H9 (cell line): ENCODE results near the gene UBE4B. TPM values are rescaled to one million over a fixed set of nuclear protein-coding genes. Genes with fewer than 3 reads are reported as not detected.

Source experiments
- DNase-seq: peaks from one replicate; pipeline ENCODE4 v3.0.0-alpha.2; 2017
- H2AFZ ChIP-seq: one replicate; pipeline ENCODE4 v1.6.1; 2013; ENCODE audit warnings: mild to moderate bottlenecking, low read length, control low read depth, moderate library complexity
- H2AK5ac ChIP-seq: 2 replicates; pipeline ENCODE4 v1.6.1; 2013; ENCODE audit warnings: low read length, control low read depth, mixed read lengths; ENCODE audit not compliant: insufficient read length
- H2BK120ac ChIP-seq: one replicate; pipeline ENCODE4 v1.6.1; 2013; ENCODE audit warnings: low read depth, mild to moderate bottlenecking, low read length, control low read depth, inconsistent platforms; ENCODE audit not compliant: poor library complexity, severe bottlenecking
- H2BK12ac ChIP-seq: 2 replicates; pipeline ENCODE4 v1.6.1; 2013; ENCODE audit warnings: low read length, control low read depth, mixed read lengths, low read depth; ENCODE audit not compliant: insufficient read length
- H2BK15ac ChIP-seq: 2 replicates; pipeline ENCODE4 v1.6.1; 2013; ENCODE audit warnings: low read depth, low read length, control low read depth
- H2BK20ac ChIP-seq: one replicate; pipeline ENCODE4 v1.6.1; 2013; ENCODE audit warnings: low read depth, mild to moderate bottlenecking, low read length, control low read depth, inconsistent platforms; ENCODE audit not compliant: poor library complexity, severe bottlenecking
- H2BK5ac ChIP-seq: 2 replicates; pipeline ENCODE4 v1.6.1; 2013; ENCODE audit warnings: low read length, control low read depth, mixed read lengths; ENCODE audit not compliant: insufficient read length
- H3K14ac ChIP-seq: 2 replicates; pipeline ENCODE4 v1.6.1; 2013; ENCODE audit warnings: low read length, control low read depth; ENCODE audit not compliant: insufficient read depth
- H3K18ac ChIP-seq: 2 replicates; pipeline ENCODE4 v1.6.1; 2013; ENCODE audit warnings: low read depth, mild to moderate bottlenecking, mixed read lengths, low read length, control low read depth; ENCODE audit not compliant: insufficient read length
- H3K23ac ChIP-seq: 2 replicates; pipeline ENCODE4 v1.6.1; 2013; ENCODE audit warnings: low read length, control low read depth, mixed read lengths, low read depth; ENCODE audit not compliant: insufficient read length
- H3K23me2 ChIP-seq: 2 replicates; pipeline ENCODE4 v1.6.1; 2013; ENCODE audit warnings: low read depth, mild to moderate bottlenecking, mixed read lengths, low read length, control low read depth; ENCODE audit not compliant: insufficient read length, poor library complexity, severe bottlenecking
- H3K27ac ChIP-seq: 2 replicates; pipeline ENCODE4 v1.5.1; 2013; ENCODE audit warnings: low read length, control low read depth, mixed read lengths, low read depth; ENCODE audit not compliant: insufficient read length
- H3K27me3 ChIP-seq: 2 replicates; pipeline ENCODE4 v1.6.1; 2013; ENCODE audit warnings: low read length, control low read depth, inconsistent platforms; ENCODE audit not compliant: insufficient read depth
- H3K4ac ChIP-seq: 2 replicates; pipeline ENCODE4 v1.6.1; 2013; ENCODE audit warnings: low read depth, mild to moderate bottlenecking, control low read depth, inconsistent platforms, low read length, moderate library complexity
- H3K4me1 ChIP-seq: 2 replicates; pipeline ENCODE4 v1.6.1; 2013; ENCODE audit warnings: low read length, control low read depth, inconsistent platforms; ENCODE audit not compliant: insufficient read depth
- H3K4me2 ChIP-seq: 2 replicates; pipeline ENCODE4 v1.6.1; 2013; ENCODE audit warnings: low read length, control low read depth, mixed read lengths; ENCODE audit not compliant: insufficient read length, insufficient read depth
- H3K56ac ChIP-seq: 2 replicates; pipeline ENCODE4 v1.6.1; 2013; ENCODE audit warnings: low read depth, mild to moderate bottlenecking, mixed read lengths, low read length, control low read depth; ENCODE audit not compliant: insufficient read length
- H3K79me1 ChIP-seq: 2 replicates; pipeline ENCODE4 v1.6.1; 2013; ENCODE audit warnings: low read depth, mild to moderate bottlenecking, moderate library complexity, low read length, control low read depth, inconsistent platforms; ENCODE audit not compliant: insufficient read depth, poor library complexity, severe bottlenecking
- H3K79me2 ChIP-seq: 2 replicates; pipeline ENCODE4 v1.6.1; 2013; ENCODE audit warnings: low read length, control low read depth, inconsistent platforms; ENCODE audit not compliant: insufficient read depth
- H3K9ac ChIP-seq: 2 replicates; pipeline ENCODE4 v1.6.1; 2013; ENCODE audit warnings: low read length, control low read depth, mixed read lengths; ENCODE audit not compliant: insufficient read length; ENCODE audit errors: extremely low read depth
- H3K9me3 ChIP-seq: one replicate; pipeline ENCODE4 v1.6.1; 2013; ENCODE audit warnings: low read depth, low read length, inconsistent platforms; ENCODE audit not compliant: control insufficient read depth
- H3T11ph ChIP-seq: one replicate; pipeline ENCODE4 v1.6.1; 2013; ENCODE audit warnings: mild to moderate bottlenecking, low read length, control low read depth, inconsistent platforms
- H4K20me1 ChIP-seq: one replicate; pipeline ENCODE4 v1.6.1; 2013; ENCODE audit not compliant: control insufficient read depth, insufficient read length, insufficient read depth
- H4K5ac ChIP-seq: 2 replicates; pipeline ENCODE4 v1.6.1; 2013; ENCODE audit warnings: low read depth, mild to moderate bottlenecking, mixed read lengths, low read length, control low read depth; ENCODE audit not compliant: insufficient read length
- H4K8ac ChIP-seq: replicated peaks from 2 replicates; pipeline ENCODE4 v1.6.1; 2013; ENCODE audit warnings: low read length, control low read depth, mixed read lengths, low read depth; ENCODE audit not compliant: insufficient read length
- H4K91ac ChIP-seq: 2 replicates; pipeline ENCODE4 v1.6.1; 2013; ENCODE audit warnings: low read depth, mild to moderate bottlenecking, moderate library complexity, mixed read lengths, low read length, control low read depth; ENCODE audit not compliant: insufficient read length
- H3K27ac Mint-ChIP-seq, 3 experiments: 2 replicates in 2 of 3; 3 replicates in 1 of 3; pipeline ENCODE4 v1.8.0; 2020 to 2021; ENCODE audit warnings: mixed read lengths in 3 of 3, mild to moderate bottlenecking in 1 of 3, moderate library complexity in 1 of 3
- H3K27me3 Mint-ChIP-seq: 2 replicates; pipeline ENCODE4 v1.8.0; 2021; ENCODE audit warnings: low read depth, mild to moderate bottlenecking, moderate library complexity, mixed read lengths
- H3K36me3 Mint-ChIP-seq, 3 experiments: 2 replicates in 2 of 3; 3 replicates in 1 of 3; pipeline ENCODE4 v1.8.0; 2020 to 2021; ENCODE audit warnings: low read depth in 3 of 3, mixed read lengths in 3 of 3; ENCODE audit not compliant: insufficient read depth in 1 of 3
- H3K4me1 Mint-ChIP-seq, 2 experiments: 2 replicates each; pipeline ENCODE4 v1.8.0; 2020; ENCODE audit warnings: mixed read lengths in 2 of 2
- H3K4me3 Mint-ChIP-seq, 2 experiments: 2 replicates in 1 of 2; 3 replicates in 1 of 2; pipeline ENCODE4 v1.8.0; 2020 to 2021; ENCODE audit warnings: mild to moderate bottlenecking in 2 of 2, mixed read lengths in 2 of 2, moderate library complexity in 1 of 2
- H3K9me3 Mint-ChIP-seq, 2 experiments: 2 replicates in 1 of 2; 3 replicates in 1 of 2; pipeline ENCODE4 v1.8.0; 2020; ENCODE audit warnings: mild to moderate bottlenecking in 2 of 2, mixed read lengths in 2 of 2, moderate library complexity in 1 of 2
- CTCF ChIP-seq: fragments of 200-600 bp; sonication (generic); conservative IDR thresholded peaks from 3 replicates; pipeline ENCODE4 v1.8.0; 2021; ENCODE audit warnings: antibody characterized with exemption, mild to moderate bottlenecking
- WGBS: extraction: QIAGEN DNeasy Blood & Tissue Kit; methylation state at CpG from one replicate; pipeline ENCODE4 v1.1.7; 2013; ENCODE audit warnings: missing lambda C conversion rate, low lambda C conversion rate, mixed read lengths; ENCODE audit not compliant: insufficient read length; ENCODE audit errors: extremely low coverage; 5-methylcytosine and 5-hydroxymethylcytosine counted together
- total RNA-seq: library from RNA; stranded (reverse); gene quantifications from 2 replicates; pipeline ENCODE4 v1.2.1, GENCODE V29; 2021

The UBE4B gene
- total RNA-seq, 1 experiment from 2014 or later = 67.6 TPM

DNA sequence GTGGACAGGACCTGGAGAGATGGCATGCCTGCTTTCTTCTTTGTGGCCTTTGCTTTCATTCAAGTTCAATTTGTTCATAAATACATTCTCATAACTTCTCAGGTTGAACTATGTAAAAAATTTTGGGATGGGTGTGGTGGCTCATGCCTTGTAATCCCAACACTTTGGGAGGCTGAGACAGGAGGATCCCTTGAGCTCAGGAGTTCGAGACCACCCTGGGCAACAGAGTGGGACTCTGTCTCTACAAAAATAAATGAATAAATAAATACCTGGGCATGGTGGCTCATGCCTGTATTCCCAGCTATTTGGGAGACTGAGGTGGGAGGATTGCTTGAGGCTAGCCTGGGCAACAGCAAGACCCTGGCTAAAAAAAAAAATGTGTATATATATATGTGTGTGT, 179.7 kb downstream of the UBE4B start:
- no peak for DNase-seq
- Mint-ChIP-seq H3K9me3 (no peaks in the 10 kb centered on the region), H3K27ac (no peak overlapping the region), H3K36me3 (no peaks in the 10 kb centered on the region; a peak in 1 of 7 replicates), H3K27me3 (no peaks in the 10 kb centered on the region), H3K4me1 (peaks cover 34 to 43% of the 10 kb centered on the region in 2 experiments), H3K4me3 (peak overlapping the region; percentile 94 to 98)
- Histone ChIP-seq H3K23ac (no peak overlapping the region), H3K9ac (no peak overlapping the region), H3K9me3 (no peaks in the 10 kb centered on the region), H3K4me1 (no peaks in the 10 kb centered on the region; the same call in 1 of the 2 replicates), H3K27ac (no peak overlapping the region), H3K14ac (no peak overlapping the region), H3K18ac (no peak overlapping the region), H2BK120ac (no peak overlapping the region), H2BK15ac (no peak overlapping the region), H2AFZ (no peak overlapping the region), H3K4ac (no peak overlapping the region), H3K79me1 (peaks cover 5% of the 10 kb centered on the region), H3T11ph (no peak overlapping the region), H4K20me1 (no peaks in the 10 kb centered on the region), H3K27me3 (no peaks in the 10 kb centered on the region), H3K79me2 (peaks cover 36% of the 10 kb centered on the region), H3K56ac (no peak overlapping the region), H4K91ac (no peak overlapping the region), H3K23me2 (peaks cover 10% of the 10 kb centered on the region), H2AK5ac (no peak overlapping the region), H2BK12ac (no peak overlapping the region), H2BK5ac (no peak overlapping the region), H2BK20ac (no peak overlapping the region), H3K4me2 (peak overlapping the region; percentile 74), H4K8ac (no peak overlapping the region), H4K5ac (no peak overlapping the region)
- no CpG with 5 or more reads among the region's 1 CpG for WGBS
- TF ChIP-seq CTCF = no peak
